ENCODE data around the gene SLC25A38.
"Not testable (repeated sequence)": the region's sequence is repeated elsewhere in the genome, so short reads cannot be mapped to it uniquely, and the experiment has no call there.

SLC25A38 gene

GRCh38 chr3:39407773-39408492 lies 24.8 kb downstream of the SLC25A38 start:
- peaks cover 11% of the 10 kb centered on the region; the same call in 1 of the 2 replicates for H3K4me1 ChIP-seq (ENCODE audit: insufficient read depth, low read length)
- no peaks in the 10 kb centered on the region for H3K9me3 ChIP-seq (ENCODE audit: control insufficient read depth, insufficient read depth, low read length)
- H3K9ac ChIP-seq (ENCODE audit: low read depth, low read length) = peak overlapping the region; percentile 92
- peaks cover 39% of the 10 kb centered on the region for H3K36me3 ChIP-seq (ENCODE audit: insufficient read depth, low read length)

- peak overlapping the region; percentile 92; the same call in 1 of the 2 replicates for H3K9ac ChIP-seq (ENCODE audit: low read depth, low read length)
- peaks cover 43% of the 10 kb centered on the region for H3K36me3 ChIP-seq (ENCODE audit: insufficient read depth, low read length)
- no peaks in the 10 kb centered on the region for H3K9me3 ChIP-seq (ENCODE audit: control insufficient read depth, insufficient read depth, low read length)
- peaks cover 11% of the 10 kb centered on the region; the same call in 1 of the 2 replicates for H3K4me1 ChIP-seq (ENCODE audit: insufficient read depth, low read length)
These were observed 25.6 kb downstream of the SLC25A38 start for GRCh38 chr3:39408493-39409372.

GRCh38 chr3:39409514-39410136 lies 26.5 kb downstream of the SLC25A38 start:
- H3K9ac ChIP-seq (ENCODE audit: low read depth, low read length) = no peak overlapping the region
- peaks cover 8% of the 10 kb centered on the region; the same call in 1 of the 2 replicates for H3K4me1 ChIP-seq (ENCODE audit: insufficient read depth, low read length)
- peaks cover 43% of the 10 kb centered on the region for H3K36me3 ChIP-seq (ENCODE audit: insufficient read depth, low read length)
- no peaks in the 10 kb centered on the region for H3K9me3 ChIP-seq (ENCODE audit: control insufficient read depth, insufficient read depth, low read length)

GRCh38 chr3:39410893-39411292 lies 27.7 kb downstream of the SLC25A38 start:
- no peaks in the 10 kb centered on the region for H3K9me3 ChIP-seq (ENCODE audit: control insufficient read depth, insufficient read depth, low read length)
- peaks cover 43% of the 10 kb centered on the region for H3K36me3 ChIP-seq (ENCODE audit: insufficient read depth, low read length)
- peaks cover 8% of the 10 kb centered on the region; the same call in 1 of the 2 replicates for H3K4me1 ChIP-seq (ENCODE audit: insufficient read depth, low read length)
- no peak overlapping the region for H3K9ac ChIP-seq (ENCODE audit: low read depth, low read length)

- H3K36me3 ChIP-seq (ENCODE audit: insufficient read depth, low read length) = peaks cover 35% of the 10 kb centered on the region
- peaks cover 8% of the 10 kb centered on the region; the same call in 1 of the 2 replicates for H3K4me1 ChIP-seq (ENCODE audit: insufficient read depth, low read length)
- no peak overlapping the region for H3K9ac ChIP-seq (ENCODE audit: low read depth, low read length)
- H3K9me3 ChIP-seq (ENCODE audit: control insufficient read depth, insufficient read depth, low read length) = no peaks in the 10 kb centered on the region
These were observed 29.6 kb downstream of the SLC25A38 start for GRCh38 chr3:39412668-39413260.

GRCh38 chr3:39413691-39414420 lies 30.7 kb downstream of the SLC25A38 start:
- H3K36me3 ChIP-seq (ENCODE audit: insufficient read depth, low read length) = peaks cover 24% of the 10 kb centered on the region

GRCh38 chr3:39414421-39414907 lies 31.3 kb downstream of the SLC25A38 start:
- Histone ChIP-seq H3K4me1 (ENCODE audit: insufficient read depth, low read length) (peaks cover 6% of the 10 kb centered on the region), H3K9me3 (ENCODE audit: control insufficient read depth, insufficient read depth, low read length) (no peaks in the 10 kb centered on the region), H3K36me3 (ENCODE audit: insufficient read depth, low read length) (peaks cover 20% of the 10 kb centered on the region), H3K9ac (ENCODE audit: low read depth, low read length) (no peak overlapping the region)

More at GRCh38 chr3:39413691-39414420, 30.7 kb downstream of the SLC25A38 start:
- Histone ChIP-seq H3K9me3 (ENCODE audit: control insufficient read depth, insufficient read depth, low read length) (no peaks in the 10 kb centered on the region), H3K9ac (ENCODE audit: low read depth, low read length) (no peak overlapping the region), H3K4me1 (ENCODE audit: insufficient read depth, low read length) (peaks cover under 1% of the 10 kb centered on the region; the same call in 1 of the 2 replicates)

- H3K36me3 ChIP-seq (ENCODE audit: insufficient read depth, low read length) = peaks cover 16% of the 10 kb centered on the region
These were observed 32.1 kb downstream of the SLC25A38 start for GRCh38 chr3:39415302-39415701.

GRCh38 chr3:39415983-39416382 lies 32.8 kb downstream of the SLC25A38 start:
- no peak overlapping the region for H3K9ac ChIP-seq (ENCODE audit: low read depth, low read length)

More at GRCh38 chr3:39415302-39415701, 32.1 kb downstream of the SLC25A38 start:
- not testable (repeated sequence) for H3K9me3 ChIP-seq (ENCODE audit: control insufficient read depth, insufficient read depth, low read length); H3K9ac ChIP-seq (ENCODE audit: low read depth, low read length)
- H3K4me1 ChIP-seq (ENCODE audit: insufficient read depth, low read length) = peaks cover 11% of the 10 kb centered on the region

GRCh38 chr3:39416998-39417397 lies 33.8 kb downstream of the SLC25A38 start:
- not testable (repeated sequence) for H3K36me3 ChIP-seq (ENCODE audit: insufficient read depth, low read length); H3K9ac ChIP-seq (ENCODE audit: low read depth, low read length); H3K9me3 ChIP-seq (ENCODE audit: control insufficient read depth, insufficient read depth, low read length)
- peaks cover 11% of the 10 kb centered on the region for H3K4me1 ChIP-seq (ENCODE audit: insufficient read depth, low read length)

More at GRCh38 chr3:39415983-39416382, 32.8 kb downstream of the SLC25A38 start:
- Histone ChIP-seq H3K4me1 (ENCODE audit: insufficient read depth, low read length) (peaks cover 11% of the 10 kb centered on the region), H3K9me3 (ENCODE audit: control insufficient read depth, insufficient read depth, low read length) (no peaks in the 10 kb centered on the region), H3K36me3 (ENCODE audit: insufficient read depth, low read length) (peaks cover 11% of the 10 kb centered on the region)

GRCh38 chr3:39418556-39419225 lies 35.5 kb downstream of the SLC25A38 start:
- peaks cover 11% of the 10 kb centered on the region for H3K4me1 ChIP-seq (ENCODE audit: insufficient read depth, low read length)
- H3K36me3 ChIP-seq (ENCODE audit: insufficient read depth, low read length); H3K9ac ChIP-seq (ENCODE audit: low read depth, low read length); H3K9me3 ChIP-seq (ENCODE audit: control insufficient read depth, insufficient read depth, low read length): not testable (repeated sequence)

- H3K4me1 ChIP-seq (ENCODE audit: insufficient read depth, low read length) = peaks cover 11% of the 10 kb centered on the region
- no peaks in the 10 kb centered on the region for H3K36me3 ChIP-seq (ENCODE audit: insufficient read depth, low read length)
- no peak overlapping the region for H3K9ac ChIP-seq (ENCODE audit: low read depth, low read length)
- peaks cover 2% of the 10 kb centered on the region; the same call in 1 of the 2 replicates for H3K9me3 ChIP-seq (ENCODE audit: control insufficient read depth, insufficient read depth, low read length)
These were observed 36.7 kb downstream of the SLC25A38 start for GRCh38 chr3:39419742-39420315.
